Astrocyte of the cerebellum (primary cell): Measurements from ENCODE around the gene HAX1.

ENCODE experiments used
- DNase-seq: peaks from one replicate; pipeline ENCODE4 v3.0.0-alpha.2; 2011; ENCODE audit warnings: low read depth
- H3K4me3 ChIP-seq: 2 replicates; pipeline ENCODE4 v1.5.1; 2011; ENCODE audit warnings: mild to moderate bottlenecking, low read depth, low read length, moderate library complexity
- in situ Hi-C: cut with HindIII; loops from 2 replicates; pipeline ENCODE4 v1.10.0; 2017; ENCODE audit warnings: low sequenced_read_pairs
- TF ChIP-seq, protein P1 (sequence below): IDR thresholded peaks from 2 replicates; pipeline ENCODE4 v1.5.1; 2012; ENCODE audit warnings: low read length, low read depth, moderate library complexity, mild to moderate bottlenecking; ENCODE audit errors: missing control alignments

HAX1 gene

DNA sequence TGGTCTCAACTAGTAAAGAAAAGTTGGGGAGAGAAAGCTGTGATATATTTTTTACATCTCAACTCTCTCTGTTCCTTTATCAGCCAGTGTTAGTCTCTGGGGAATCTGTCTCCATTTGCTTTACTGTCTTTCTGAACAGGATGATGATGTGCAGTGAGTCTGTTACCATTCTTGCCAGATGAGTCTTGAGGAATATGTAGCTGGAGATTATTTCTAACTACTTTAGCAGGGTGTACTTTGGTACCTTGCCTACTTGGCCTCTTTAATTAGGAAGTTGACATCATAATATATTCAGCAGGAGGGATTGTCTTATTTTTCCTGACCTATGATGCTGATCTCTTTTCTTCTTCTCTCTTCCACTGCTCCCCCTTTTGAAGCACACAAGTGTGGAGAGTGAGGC is 15.7 kb upstream of the HAX1 start:
- DNase-seq: no peak
- TF ChIP-seq, protein P1, sequence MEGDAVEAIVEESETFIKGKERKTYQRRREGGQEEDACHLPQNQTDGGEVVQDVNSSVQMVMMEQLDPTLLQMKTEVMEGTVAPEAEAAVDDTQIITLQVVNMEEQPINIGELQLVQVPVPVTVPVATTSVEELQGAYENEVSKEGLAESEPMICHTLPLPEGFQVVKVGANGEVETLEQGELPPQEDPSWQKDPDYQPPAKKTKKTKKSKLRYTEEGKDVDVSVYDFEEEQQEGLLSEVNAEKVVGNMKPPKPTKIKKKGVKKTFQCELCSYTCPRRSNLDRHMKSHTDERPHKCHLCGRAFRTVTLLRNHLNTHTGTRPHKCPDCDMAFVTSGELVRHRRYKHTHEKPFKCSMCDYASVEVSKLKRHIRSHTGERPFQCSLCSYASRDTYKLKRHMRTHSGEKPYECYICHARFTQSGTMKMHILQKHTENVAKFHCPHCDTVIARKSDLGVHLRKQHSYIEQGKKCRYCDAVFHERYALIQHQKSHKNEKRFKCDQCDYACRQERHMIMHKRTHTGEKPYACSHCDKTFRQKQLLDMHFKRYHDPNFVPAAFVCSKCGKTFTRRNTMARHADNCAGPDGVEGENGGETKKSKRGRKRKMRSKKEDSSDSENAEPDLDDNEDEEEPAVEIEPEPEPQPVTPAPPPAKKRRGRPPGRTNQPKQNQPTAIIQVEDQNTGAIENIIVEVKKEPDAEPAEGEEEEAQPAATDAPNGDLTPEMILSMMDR: no peak
- H3K4me3 ChIP-seq: no peak overlapping the region
- in situ Hi-C loops: no loop called here

DNA sequence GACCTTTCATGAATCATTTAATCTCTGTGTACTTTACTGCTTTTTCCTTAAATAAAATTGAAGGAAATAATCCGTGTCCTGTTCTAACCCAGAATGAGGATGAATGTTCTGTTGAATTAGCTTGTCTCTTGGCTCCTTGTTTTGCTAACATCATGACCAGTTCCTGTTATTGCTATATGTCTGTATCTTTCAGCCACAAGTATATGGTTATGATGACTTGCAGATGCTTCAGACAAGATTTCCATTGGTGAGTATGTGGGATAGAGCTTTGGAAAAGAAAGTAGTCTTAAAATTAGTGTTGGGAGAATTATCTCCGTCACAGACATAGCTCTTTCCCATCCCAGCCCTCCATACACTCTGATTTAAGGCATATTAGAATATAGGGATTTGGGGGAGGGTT is 13.6 kb upstream of the HAX1 start:
- in situ Hi-C loops: no loop called here
- no peak overlapping the region for H3K4me3 ChIP-seq
- DNase-seq: no peak
- TF ChIP-seq, protein P1: no peak

DNA sequence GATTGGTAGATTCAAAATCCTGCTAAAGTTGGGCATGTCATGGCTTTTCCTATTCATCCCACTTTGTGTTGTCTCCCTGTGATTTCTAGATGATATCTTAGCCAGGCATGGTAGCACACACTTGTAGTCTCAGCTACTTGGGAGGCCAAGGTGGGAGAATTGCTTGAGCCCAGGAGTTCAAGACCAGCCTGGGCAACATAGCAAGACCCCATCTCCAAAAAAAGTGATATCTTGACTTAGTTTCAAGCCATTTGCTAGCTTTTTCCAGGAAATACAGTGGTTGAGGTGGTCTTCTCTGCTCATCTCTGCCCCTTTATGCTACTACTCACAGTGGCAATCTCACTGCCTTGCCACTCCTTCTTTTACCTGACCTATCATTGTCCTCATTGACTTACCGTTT is 12.3 kb upstream of the HAX1 start:
- H3K4me3 ChIP-seq: no peak overlapping the region
- DNase-seq: no peak
- in situ Hi-C loops: no loop called here
- TF ChIP-seq, protein P1: no peak

DNA sequence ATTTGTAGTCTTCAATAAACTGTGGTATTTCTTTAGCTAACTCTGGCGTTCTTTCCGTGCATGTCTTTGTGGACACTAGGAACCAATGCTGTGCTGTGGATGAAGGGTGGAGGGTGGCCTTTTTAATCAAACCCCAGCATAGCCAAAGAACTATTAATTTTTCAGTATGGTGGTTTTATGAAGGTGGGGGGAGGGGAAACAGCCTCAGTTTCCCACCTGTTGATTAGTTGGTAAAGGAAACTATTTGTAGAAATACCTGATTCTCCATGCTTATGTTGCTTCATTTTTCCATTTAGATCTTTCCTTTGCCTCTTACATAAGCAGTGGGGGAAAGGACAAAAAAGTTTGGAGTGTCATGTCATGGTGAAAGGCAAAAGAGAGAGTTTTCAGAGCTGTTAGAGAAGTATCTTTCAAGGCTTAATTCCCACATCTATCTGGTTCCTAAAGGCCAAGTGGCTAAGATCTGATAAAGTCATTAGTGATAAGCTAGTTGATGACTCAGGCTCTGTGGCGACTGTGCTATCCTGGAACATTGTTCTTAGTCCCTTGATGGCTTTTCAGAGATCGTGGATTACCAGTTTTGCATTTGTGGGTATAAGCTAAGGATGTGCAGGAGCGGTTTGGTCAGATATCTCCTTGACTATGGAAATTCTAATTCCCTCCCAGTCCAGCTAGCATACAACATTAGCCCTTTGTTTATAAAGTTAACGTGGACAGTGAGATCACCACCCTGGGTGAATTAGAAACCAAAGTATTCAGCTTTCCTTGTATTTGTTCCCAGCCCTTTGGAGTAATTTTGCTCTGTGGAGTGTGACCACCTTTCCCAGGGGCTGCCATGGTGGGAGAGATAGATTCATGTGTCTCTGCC is 8.7 kb upstream of the HAX1 start:
- no peak for DNase-seq
- TF ChIP-seq, protein P1: no peak
- no peak overlapping the region for H3K4me3 ChIP-seq
- in situ Hi-C loops: no loop called here

DNA sequence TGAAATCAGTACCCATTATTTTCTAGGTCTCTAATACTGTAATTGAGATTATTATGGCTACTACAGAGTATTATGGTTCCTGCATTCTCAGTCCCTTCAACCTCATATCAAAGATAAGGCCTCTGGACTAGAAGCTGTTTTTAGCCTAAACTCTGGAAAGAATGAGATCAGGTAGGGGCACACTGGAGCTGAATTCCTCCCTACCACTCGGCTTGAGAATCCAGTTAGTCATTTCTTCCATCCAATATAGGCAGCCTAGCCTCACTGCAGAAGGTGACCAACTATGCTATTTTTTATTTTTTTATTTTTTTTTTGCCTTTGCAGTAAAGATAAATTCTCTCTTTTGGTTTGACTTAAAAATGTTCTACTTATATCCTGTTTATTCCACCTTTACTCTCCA is 8.0 kb upstream of the HAX1 start:
- TF ChIP-seq, protein P1: no peak
- no peak overlapping the region for H3K4me3 ChIP-seq
- DNase-seq: no peak
- in situ Hi-C loops: no loop called here

DNA sequence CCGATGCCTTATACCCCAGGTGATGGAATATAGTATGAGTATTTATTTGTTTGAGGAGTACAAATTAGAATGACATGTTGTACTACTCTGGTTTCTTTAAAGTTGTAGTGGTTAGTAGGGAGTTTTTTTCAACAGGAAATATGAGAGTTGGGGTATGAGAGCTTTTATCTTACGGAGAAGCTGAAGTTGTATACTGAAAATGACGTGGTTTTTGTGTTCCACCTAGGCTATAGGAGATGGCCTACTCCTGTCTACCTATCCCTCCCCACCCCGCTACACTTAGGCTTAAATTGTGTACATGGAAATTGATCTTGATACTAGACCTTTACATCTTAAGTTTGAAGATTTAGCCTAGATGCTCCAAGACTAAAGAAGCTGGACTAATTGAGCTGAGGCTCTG is 6.8 kb upstream of the HAX1 start:
- TF ChIP-seq, protein P1: no peak
- H3K4me3 ChIP-seq: no peak overlapping the region
- in situ Hi-C loops: no loop called here
- no peak for DNase-seq
